ENCODE results near the gene PLA1A.

DNA sequence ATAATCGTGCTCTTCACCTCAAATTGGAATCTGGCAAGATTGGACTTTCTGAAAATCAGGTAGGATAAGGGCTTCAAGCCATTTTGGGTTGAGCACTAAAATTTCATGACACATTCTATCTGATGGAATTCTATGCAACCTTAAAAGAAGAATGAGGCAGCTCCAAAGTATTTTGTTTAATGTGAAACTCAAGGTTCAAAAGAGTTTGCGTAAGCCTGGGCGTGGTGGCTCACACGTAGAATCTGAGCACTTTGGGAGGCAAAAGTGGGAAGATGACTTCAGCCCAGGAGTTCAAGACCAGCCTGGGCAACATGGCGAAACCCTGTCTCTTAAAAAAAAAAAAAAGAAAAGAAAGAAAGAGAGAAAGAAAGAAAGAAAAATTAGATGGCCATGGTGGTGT is 3.6 kb upstream of the PLA1A start:
- TF ChIP-seq, protein P1, sequence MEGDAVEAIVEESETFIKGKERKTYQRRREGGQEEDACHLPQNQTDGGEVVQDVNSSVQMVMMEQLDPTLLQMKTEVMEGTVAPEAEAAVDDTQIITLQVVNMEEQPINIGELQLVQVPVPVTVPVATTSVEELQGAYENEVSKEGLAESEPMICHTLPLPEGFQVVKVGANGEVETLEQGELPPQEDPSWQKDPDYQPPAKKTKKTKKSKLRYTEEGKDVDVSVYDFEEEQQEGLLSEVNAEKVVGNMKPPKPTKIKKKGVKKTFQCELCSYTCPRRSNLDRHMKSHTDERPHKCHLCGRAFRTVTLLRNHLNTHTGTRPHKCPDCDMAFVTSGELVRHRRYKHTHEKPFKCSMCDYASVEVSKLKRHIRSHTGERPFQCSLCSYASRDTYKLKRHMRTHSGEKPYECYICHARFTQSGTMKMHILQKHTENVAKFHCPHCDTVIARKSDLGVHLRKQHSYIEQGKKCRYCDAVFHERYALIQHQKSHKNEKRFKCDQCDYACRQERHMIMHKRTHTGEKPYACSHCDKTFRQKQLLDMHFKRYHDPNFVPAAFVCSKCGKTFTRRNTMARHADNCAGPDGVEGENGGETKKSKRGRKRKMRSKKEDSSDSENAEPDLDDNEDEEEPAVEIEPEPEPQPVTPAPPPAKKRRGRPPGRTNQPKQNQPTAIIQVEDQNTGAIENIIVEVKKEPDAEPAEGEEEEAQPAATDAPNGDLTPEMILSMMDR (IDR thresholded peaks at IDR 0.05), result no peak
- TF ChIP-seq POLR2A (IDR thresholded peaks at IDR 0.05), result no peak
